ENCODE results near the gene ARHGAP21. TPM values are rescaled to one million over a fixed set of nuclear protein-coding genes. Genes with fewer than 3 reads are reported as not detected.

The ARHGAP21 gene
- total RNA-seq, 1 donor from 2014 or later: 27.5 TPM

DNA sequence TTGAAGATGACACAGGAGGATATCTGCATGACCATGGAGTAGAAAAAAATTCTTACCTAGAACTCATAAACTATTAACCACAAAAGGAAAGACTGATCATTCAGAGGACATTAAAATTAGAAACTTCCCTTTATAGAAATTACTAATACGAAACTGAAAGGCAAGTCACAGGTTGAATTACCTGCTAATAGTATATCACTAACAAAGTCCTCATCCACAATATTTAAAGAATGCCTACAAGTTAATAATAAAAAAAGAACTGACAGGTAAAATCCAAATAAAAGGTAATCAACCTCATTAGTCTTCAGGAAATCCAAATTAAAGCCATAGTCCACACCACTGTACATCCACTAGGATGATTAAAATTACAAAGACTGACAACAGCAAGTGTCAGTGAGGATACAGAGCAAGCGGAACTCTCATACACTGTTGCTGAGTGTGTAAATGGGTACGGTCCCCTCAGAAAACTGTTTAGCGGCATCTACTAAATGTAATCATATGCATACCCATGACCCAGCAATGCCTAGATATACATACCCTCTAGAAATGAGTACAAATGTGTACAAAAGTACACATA is 71.2 kb downstream of the ARHGAP21 start:
- Histone ChIP-seq H3K4me1 (peaks cover 0 to 18% of the 10 kb centered on the region in 2 donors), H3K27me3 (no peaks in the 10 kb centered on the region), H3K27ac (peak overlapping the region; percentile 13 to 66), H3K4me3 (no peak overlapping the region), H3K9me3 (no peaks in the 10 kb centered on the region), H3K36me3 (no peaks in the 10 kb centered on the region)
- intact Hi-C loops (cut with DNase I): no loop called here
- DNase-seq (ENCODE audit: low spot score in 2 of 2): no peak
- TF ChIP-seq, protein P1, sequence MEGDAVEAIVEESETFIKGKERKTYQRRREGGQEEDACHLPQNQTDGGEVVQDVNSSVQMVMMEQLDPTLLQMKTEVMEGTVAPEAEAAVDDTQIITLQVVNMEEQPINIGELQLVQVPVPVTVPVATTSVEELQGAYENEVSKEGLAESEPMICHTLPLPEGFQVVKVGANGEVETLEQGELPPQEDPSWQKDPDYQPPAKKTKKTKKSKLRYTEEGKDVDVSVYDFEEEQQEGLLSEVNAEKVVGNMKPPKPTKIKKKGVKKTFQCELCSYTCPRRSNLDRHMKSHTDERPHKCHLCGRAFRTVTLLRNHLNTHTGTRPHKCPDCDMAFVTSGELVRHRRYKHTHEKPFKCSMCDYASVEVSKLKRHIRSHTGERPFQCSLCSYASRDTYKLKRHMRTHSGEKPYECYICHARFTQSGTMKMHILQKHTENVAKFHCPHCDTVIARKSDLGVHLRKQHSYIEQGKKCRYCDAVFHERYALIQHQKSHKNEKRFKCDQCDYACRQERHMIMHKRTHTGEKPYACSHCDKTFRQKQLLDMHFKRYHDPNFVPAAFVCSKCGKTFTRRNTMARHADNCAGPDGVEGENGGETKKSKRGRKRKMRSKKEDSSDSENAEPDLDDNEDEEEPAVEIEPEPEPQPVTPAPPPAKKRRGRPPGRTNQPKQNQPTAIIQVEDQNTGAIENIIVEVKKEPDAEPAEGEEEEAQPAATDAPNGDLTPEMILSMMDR (IDR thresholded peaks at IDR 0.05): no peak

DNA sequence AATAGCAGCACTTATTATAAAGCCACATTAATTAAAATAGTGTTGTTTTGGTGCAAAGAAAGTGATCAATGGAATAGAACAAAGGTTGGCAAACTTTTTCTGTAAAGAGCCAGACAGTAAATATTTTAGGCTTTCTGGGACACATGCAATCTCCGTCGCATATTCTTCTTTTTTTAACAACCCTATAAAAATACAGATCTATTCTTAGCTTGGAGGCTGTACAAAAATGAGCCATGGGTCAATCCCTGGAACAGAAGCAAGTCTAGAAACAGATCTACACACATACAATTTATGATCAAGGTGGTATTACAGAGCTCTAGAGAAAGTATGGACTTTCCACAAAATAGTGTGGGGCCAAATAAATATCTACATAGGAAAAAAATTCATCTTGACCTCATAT is 71.8 kb downstream of the ARHGAP21 start:
- intact Hi-C loops (cut with DNase I): no loop called here
- H3K27ac ChIP-seq: peak overlapping the region; percentile 13 to 66
- no peaks in the 10 kb centered on the region for H3K36me3 ChIP-seq
- no peaks in the 10 kb centered on the region for H3K27me3 ChIP-seq
- TF ChIP-seq, protein P1 (IDR thresholded peaks at IDR 0.05): no peak
- peaks cover 0 to 22% of the 10 kb centered on the region in 2 donors for H3K4me1 ChIP-seq
- DNase-seq (ENCODE audit: low spot score in 2 of 2): no peak
- no peaks in the 10 kb centered on the region for H3K9me3 ChIP-seq
- H3K4me3 ChIP-seq: no peak overlapping the region

DNA sequence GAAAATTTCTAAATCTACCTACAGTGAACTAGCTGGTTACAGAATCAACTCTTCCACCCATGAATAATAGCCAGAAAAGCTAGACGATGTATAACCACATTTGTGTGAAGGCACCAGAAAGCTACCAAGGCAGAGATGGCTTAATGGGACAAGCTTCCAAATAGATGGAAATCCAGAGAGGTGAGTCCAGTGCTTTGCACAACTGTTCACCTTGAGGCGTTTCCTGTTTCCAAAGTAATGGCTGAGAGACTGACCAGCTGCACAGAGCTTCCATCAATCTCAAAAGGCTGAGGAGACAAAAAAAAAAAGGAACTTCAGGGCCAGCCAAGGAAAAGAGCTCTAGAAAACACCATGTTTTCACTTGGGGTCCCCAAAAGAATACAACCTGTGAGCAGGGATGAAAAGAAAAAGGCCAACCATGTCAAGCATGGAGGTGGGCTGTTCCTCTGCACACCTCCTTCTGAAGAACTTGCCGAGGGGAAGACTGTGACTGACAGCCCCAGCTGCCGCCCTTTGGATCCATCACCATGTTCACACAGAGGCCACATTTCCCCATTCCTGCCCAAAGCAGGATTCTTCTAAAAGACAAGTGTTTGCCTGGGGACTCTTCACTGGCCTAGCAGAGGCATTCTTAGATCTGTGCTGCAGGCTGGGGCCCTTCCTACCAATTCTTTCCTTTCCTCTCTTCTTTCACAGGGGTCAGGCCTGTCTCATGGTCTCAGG is 72.9 kb downstream of the ARHGAP21 start:
- Histone ChIP-seq H3K4me1 (peaks cover under 1 to 29% of the 10 kb centered on the region in 2 donors), H3K36me3 (no peaks in the 10 kb centered on the region), H3K4me3 (no peak overlapping the region), H3K9me3 (no peaks in the 10 kb centered on the region), H3K27ac (peak overlapping the region; percentile 13 to 66), H3K27me3 (no peaks in the 10 kb centered on the region)
- intact Hi-C loops (cut with DNase I): no loop called here
- no peak for DNase-seq (ENCODE audit: low spot score in 2 of 2)
- TF ChIP-seq, protein P1 (IDR thresholded peaks at IDR 0.05): no peak

DNA sequence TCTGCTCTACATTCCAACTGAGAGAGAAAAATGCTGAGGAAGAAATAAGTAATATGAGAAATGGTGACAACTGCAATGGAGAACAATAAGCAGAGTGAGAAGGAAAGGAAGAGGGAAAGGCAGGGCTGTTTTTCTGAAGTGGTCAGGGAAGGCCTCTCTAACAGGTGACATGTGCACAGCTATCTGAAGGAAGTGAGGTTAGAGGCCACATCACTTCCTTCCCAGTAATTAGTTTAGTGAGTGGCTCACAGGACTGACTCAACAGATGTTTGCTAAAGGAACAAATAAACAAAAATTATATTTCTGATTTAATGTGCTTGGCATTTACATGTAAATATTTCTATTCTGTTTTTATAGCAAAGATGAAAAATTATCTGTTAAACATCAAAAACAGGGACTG is 77.9 kb downstream of the ARHGAP21 start:
- no peak overlapping the region for H3K27ac ChIP-seq
- no peak for DNase-seq (ENCODE audit: low spot score in 2 of 2)
- intact Hi-C loops (cut with DNase I): loop anchor here (5.0 kb wide), 1 partner anchor 222 kb away; no protein-coding TSS in a partner anchor
- TF ChIP-seq, protein P1 (IDR thresholded peaks at IDR 0.05): no peak
- H3K9me3 ChIP-seq: no peaks in the 10 kb centered on the region
- no peaks in the 10 kb centered on the region for H3K27me3 ChIP-seq
- peaks cover 4 to 27% of the 10 kb centered on the region in 2 donors for H3K4me1 ChIP-seq
- H3K4me3 ChIP-seq: no peak overlapping the region
- H3K36me3 ChIP-seq: no peaks in the 10 kb centered on the region

DNA sequence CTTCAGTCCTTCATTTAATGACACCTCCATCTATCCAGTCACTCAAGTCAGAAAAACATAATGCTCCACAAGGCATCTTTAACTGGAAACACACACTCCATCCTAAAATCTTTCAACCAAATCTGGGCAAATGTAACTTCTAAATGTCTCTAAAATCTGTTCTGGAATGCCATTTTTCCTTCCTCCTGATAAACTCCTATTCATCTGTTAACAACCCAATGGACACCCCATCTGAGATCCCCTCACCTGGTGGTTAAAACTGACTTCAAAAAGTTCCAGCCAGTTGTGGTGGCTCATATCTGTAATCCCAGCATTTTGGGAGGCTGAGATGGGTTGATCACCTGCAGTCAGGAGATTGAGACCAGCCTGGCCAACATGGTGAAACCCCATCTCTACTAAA is 78.7 kb downstream of the ARHGAP21 start:
- no peak overlapping the region for H3K27ac ChIP-seq
- no peak overlapping the region for H3K4me3 ChIP-seq
- intact Hi-C loops (cut with DNase I): loop anchor here (5.0 kb wide), 1 partner anchor 222 kb away; no protein-coding TSS in a partner anchor
- H3K9me3 ChIP-seq: no peaks in the 10 kb centered on the region
- no peaks in the 10 kb centered on the region for H3K27me3 ChIP-seq
- TF ChIP-seq, protein P1 (IDR thresholded peaks at IDR 0.05): no peak
- no peak for DNase-seq (ENCODE audit: low spot score in 2 of 2)
- H3K4me1 ChIP-seq: peaks cover 4 to 25% of the 10 kb centered on the region in 2 donors
- no peaks in the 10 kb centered on the region for H3K36me3 ChIP-seq

All from ascending aorta (tissue), 2 donors.